SK-N-SH (cell line): ENCODE measurements around the gene CD200. TPM values are rescaled to one million over a fixed set of nuclear protein-coding genes. Genes with fewer than 3 reads are reported as not detected.

Experiments used
- CTCF ChIA-PET: fragments of 300-600, 350-600 bp; formaldehyde crosslinking; extraction: SDS; loops from one replicate; lab custom pipeline; 2021; lab: Yijun Ruan, JAX
- POLR2A ChIA-PET: fragments of 350-600 bp; sonication (Branson Sonifier 250); formaldehyde crosslinking; extraction: SDS; loops from one replicate; lab custom pipeline; 2020; ENCODE audit warnings: antibody characterized with exemption, inconsistent platforms; lab: Yijun Ruan, JAX
- DNase-seq: peaks from one replicate; pipeline ENCODE4 v3.0.0; 2012
- H2AFZ ChIP-seq: fragments of 200-600 bp; sonication (generic); 2 replicates; pipeline ENCODE4 v1.8.1; 2016; ENCODE audit warnings: antibody characterized with exemption, mild to moderate bottlenecking, low read depth
- H3F3A ChIP-seq: fragments of 200-600 bp; sonication (generic); replicated peaks from 2 replicates; pipeline ENCODE3; 2016; ENCODE audit warnings: antibody characterized with exemption, mild to moderate bottlenecking; ENCODE audit not compliant: insufficient read depth
- H3K27ac ChIP-seq, 2 experiments: fragments of 200-500 bp in 1 of 2; fragments of 200-600 bp in 1 of 2; sonication (Bioruptor generic) in 1 of 2; sonication (generic), shearing (Covaris generic) in 1 of 2; 2 replicates each; pipeline versions ENCODE4 v1.5.1 to v1.6.1; 2014 to 2016; ENCODE audit warnings: low read depth in 2 of 2, inconsistent platforms in 1 of 2, low read length in 1 of 2, mild to moderate bottlenecking in 1 of 2, mixed read lengths in 1 of 2
- H3K27me3 ChIP-seq: fragments of 200-600 bp; sonication (generic), shearing (Covaris generic); 2 replicates; pipeline ENCODE4 v1.6.1; 2016; ENCODE audit warnings: mixed run types; ENCODE audit not compliant: insufficient read depth
- H3K36me3 ChIP-seq, 2 experiments: fragments of 200-500 bp in 1 of 2; fragments of 200-600 bp in 1 of 2; sonication (Bioruptor generic) in 1 of 2; sonication (generic) in 1 of 2; replicated peaks in 1 of 2; 2 replicates each; pipeline versions ENCODE3 to v1.5.1; 2014 to 2016; ENCODE audit warnings: low read length in 1 of 2, mild to moderate bottlenecking in 1 of 2; ENCODE audit not compliant: insufficient read depth in 2 of 2, control insufficient read depth in 1 of 2
- H3K4me1 ChIP-seq, 2 experiments: fragments of 200-500 bp in 1 of 2; fragments of 200-600 bp in 1 of 2; sonication (Bioruptor generic) in 1 of 2; sonication (generic), shearing (Covaris generic) in 1 of 2; 2 replicates each; pipeline versions ENCODE4 v1.5.1 to v1.6.1; 2014 to 2016; ENCODE audit warnings: low read depth in 1 of 2, low read length in 1 of 2, mixed run types in 1 of 2; ENCODE audit not compliant: insufficient read depth in 2 of 2, control insufficient read depth in 1 of 2
- H3K4me2 ChIP-seq: fragments of 200-600 bp; sonication (generic), shearing (Covaris generic); 2 replicates; pipeline ENCODE4 v1.6.1; 2017; ENCODE audit warnings: mixed run types
- H3K4me3 ChIP-seq, 2 experiments: fragments of 200-500 bp in 1 of 2; fragments of 200-600 bp in 1 of 2; sonication (Bioruptor generic) in 1 of 2; sonication (generic), shearing (Covaris generic) in 1 of 2; 2 replicates each; pipeline versions ENCODE4 v1.5.1 to v1.8.1; 2014 to 2016; ENCODE audit warnings: low read depth in 2 of 2, inconsistent platforms in 1 of 2, low read length in 1 of 2, mild to moderate bottlenecking in 1 of 2, mixed read lengths in 1 of 2, moderate library complexity in 1 of 2
- H3K79me2 ChIP-seq: fragments of 200-600 bp; sonication (generic); 2 replicates; pipeline ENCODE4 v1.8.1; 2017; ENCODE audit warnings: mild to moderate bottlenecking; ENCODE audit not compliant: insufficient read depth
- H3K9ac ChIP-seq: fragments of 200-600 bp; sonication (generic); 2 replicates; pipeline ENCODE4 v1.6.1; 2017; ENCODE audit warnings: mixed run types
- H3K9me2 ChIP-seq: fragments of 200-600 bp; sonication (generic); 2 replicates; pipeline ENCODE4 v1.6.1; 2017; ENCODE audit warnings: mixed run types
- H3K9me3 ChIP-seq: fragments of 200-600 bp; sonication (generic); 2 replicates; pipeline ENCODE4 v1.6.1; 2017; ENCODE audit warnings: mixed run types, mild to moderate bottlenecking, moderate library complexity
- H4K20me1 ChIP-seq: fragments of 200-600 bp; sonication (generic); 2 replicates; pipeline ENCODE4 v1.6.1; 2017; ENCODE audit warnings: mild to moderate bottlenecking, mixed run types; ENCODE audit not compliant: insufficient read depth
- CHD2 ChIP-seq: fragments of 150-350 bp; IDR thresholded peaks from 2 replicates; pipeline ENCODE4 v1.6.1; 2018; ENCODE audit warnings: low read length; ENCODE audit not compliant: partially characterized antibody
- ELF1 ChIP-seq: IDR thresholded peaks from 2 replicates; pipeline ENCODE4 v1.4.0; 2012
- EP300 ChIP-seq, 2 experiments: IDR thresholded peaks; 2 replicates each; pipeline versions ENCODE4 v1.4.0 to v1.6.1; 2012; ENCODE audit warnings: borderline replicate concordance in 1 of 2, low read depth in 1 of 2, low read length in 1 of 2
- EZH2phosphoT487 ChIP-seq: fragments of 200-600 bp; sonication (generic); IDR thresholded peaks from 2 replicates; pipeline ENCODE4 v1.6.1; 2017; ENCODE audit warnings: low read depth, mixed run types, mild to moderate bottlenecking, antibody characterized with exemption, moderate library complexity, borderline replicate concordance
- FOSL2 ChIP-seq: IDR thresholded peaks from 2 replicates; pipeline ENCODE4 v1.4.0; 2012; ENCODE audit warnings: low read depth, mild to moderate bottlenecking, moderate library complexity, borderline replicate concordance
- MEF2A ChIP-seq: IDR thresholded peaks from 2 replicates; pipeline ENCODE4 v1.4.0; 2012; ENCODE audit warnings: low read depth, borderline replicate concordance
- MXI1 ChIP-seq: IDR thresholded peaks from 2 replicates; pipeline ENCODE4 v1.6.1; 2012; ENCODE audit warnings: mild to moderate bottlenecking, low read depth, low read length, improper control_type of control experiment
- NFIC ChIP-seq: IDR thresholded peaks from 2 replicates; pipeline ENCODE4 v1.4.0; 2012; ENCODE audit warnings: borderline replicate concordance
- RFX5 ChIP-seq: IDR thresholded peaks from 2 replicates; pipeline ENCODE4 v1.6.1; 2012; ENCODE audit warnings: mild to moderate bottlenecking, improper control_type of control experiment, low read length
- SMC3 ChIP-seq: IDR thresholded peaks from 2 replicates; pipeline ENCODE4 v1.6.1; 2012; ENCODE audit warnings: low read depth, low read length, improper control_type of control experiment
- TCF12 ChIP-seq: IDR thresholded peaks from 2 replicates; pipeline ENCODE4 v1.4.0; 2012
- WGBS: methylation state at CpG from one replicate; pipeline ENCODE4 v1.1.6; 2017; ENCODE audit warnings: low lambda C conversion rate; 5-methylcytosine and 5-hydroxymethylcytosine counted together
- polyA plus RNA-seq, 3 experiments: library from polyadenylated mRNA; depleted of rRNA; stranded (reverse); fragments of >200 nt; gene quantifications; 2 replicates each; pipeline ENCODE4 v1.2.3, GENCODE V29; 2012
- TF ChIP-seq, protein P1 (sequence below): fragments of 200-600 bp; sonication (generic); IDR thresholded peaks from 2 replicates; pipeline ENCODE4 v1.6.1; 2017; ENCODE audit warnings: antibody characterized with exemption, mild to moderate bottlenecking, moderate library complexity
- TF ChIP-seq, protein P2 (sequence below): fragments of 150-350 bp; IDR thresholded peaks from 2 replicates; pipeline ENCODE4 v1.6.1; 2017; ENCODE audit warnings: antibody characterized with exemption, low read length, low read depth, borderline replicate concordance
- TF ChIP-seq, protein P3 (sequence below): IDR thresholded peaks from 2 replicates; pipeline ENCODE4; 2012

Gene CD200
- polyA plus RNA-seq, 1 of the 3 experiments (the other 2 are of a cell fraction): 1.1 TPM

DNA sequence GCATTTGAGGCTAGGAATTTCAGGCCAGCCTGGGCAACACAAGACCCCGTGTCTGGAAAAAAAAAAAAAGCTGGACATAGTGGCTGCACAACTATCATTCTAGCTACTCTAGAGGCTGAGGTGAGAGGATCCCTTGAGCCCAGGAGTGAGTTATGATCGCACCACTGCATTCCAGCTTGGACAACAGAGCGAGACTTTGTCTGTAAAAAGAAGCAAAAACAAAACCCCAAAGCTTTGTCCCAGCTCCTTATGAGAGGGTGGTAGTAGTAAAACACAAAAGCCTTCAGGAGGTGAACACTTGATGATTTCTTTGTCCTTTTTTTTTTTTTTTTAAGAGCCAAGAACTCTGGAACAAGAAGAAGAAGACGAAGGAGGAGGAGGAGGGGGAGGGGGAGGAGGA lies 1.1 kb upstream of the CD200 start (continued):
- no peak for TF ChIP-seq NFIC
- TF ChIP-seq, protein P1, sequence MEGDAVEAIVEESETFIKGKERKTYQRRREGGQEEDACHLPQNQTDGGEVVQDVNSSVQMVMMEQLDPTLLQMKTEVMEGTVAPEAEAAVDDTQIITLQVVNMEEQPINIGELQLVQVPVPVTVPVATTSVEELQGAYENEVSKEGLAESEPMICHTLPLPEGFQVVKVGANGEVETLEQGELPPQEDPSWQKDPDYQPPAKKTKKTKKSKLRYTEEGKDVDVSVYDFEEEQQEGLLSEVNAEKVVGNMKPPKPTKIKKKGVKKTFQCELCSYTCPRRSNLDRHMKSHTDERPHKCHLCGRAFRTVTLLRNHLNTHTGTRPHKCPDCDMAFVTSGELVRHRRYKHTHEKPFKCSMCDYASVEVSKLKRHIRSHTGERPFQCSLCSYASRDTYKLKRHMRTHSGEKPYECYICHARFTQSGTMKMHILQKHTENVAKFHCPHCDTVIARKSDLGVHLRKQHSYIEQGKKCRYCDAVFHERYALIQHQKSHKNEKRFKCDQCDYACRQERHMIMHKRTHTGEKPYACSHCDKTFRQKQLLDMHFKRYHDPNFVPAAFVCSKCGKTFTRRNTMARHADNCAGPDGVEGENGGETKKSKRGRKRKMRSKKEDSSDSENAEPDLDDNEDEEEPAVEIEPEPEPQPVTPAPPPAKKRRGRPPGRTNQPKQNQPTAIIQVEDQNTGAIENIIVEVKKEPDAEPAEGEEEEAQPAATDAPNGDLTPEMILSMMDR: no peak

DNA sequence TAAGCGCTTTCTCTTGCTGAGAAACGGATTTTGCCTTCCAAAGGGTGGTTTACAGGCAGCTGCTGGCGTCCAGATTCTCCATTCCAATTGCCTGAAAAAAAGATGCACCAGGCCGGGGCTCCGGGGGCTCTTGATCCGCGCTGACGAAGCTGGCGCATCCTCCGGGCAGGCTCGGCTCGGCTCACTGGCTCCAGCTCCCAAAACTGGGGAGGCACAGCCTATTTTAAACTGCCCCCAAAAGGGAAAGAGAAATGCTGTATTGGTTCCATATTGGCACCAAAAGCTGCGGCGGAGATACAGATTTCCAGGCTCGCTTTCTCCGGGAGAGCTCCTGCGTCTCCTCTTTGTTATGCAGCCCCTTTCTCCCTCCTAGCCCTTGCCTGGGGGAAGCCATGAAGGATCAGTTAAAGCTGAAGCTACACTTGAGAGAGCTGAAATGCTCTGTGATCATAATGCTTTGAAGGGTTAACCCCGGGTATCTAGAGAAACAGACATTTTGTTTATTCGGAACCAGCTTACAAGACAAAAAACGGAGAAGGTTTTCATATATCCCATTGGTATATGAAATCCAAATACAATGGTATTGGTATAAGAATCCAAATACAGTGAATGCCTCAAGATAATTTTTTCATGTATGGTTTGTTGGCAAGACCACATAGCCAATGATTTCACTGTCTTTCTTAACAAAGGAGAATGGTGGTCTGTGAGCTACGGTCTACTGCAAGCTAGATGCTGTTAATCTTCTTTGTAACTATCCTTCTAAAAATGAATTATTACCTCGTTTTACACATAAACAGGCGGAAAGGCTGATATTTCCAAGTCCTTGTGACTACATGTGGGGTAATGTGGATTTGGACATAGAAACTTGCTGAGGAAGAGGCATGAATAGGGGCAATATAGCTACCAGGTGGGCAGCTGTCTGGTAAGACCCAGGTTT lies 693 bp downstream of the CD200 start:
- peak overlapping the region; percentile 87 for H2AFZ ChIP-seq
- H3F3A ChIP-seq: no peaks in the 10 kb centered on the region
- WGBS: 20% methylated on average over 12 of the region's 23 CpGs
- peak overlapping the region; percentile 91 for H3K4me2 ChIP-seq
- H3K4me3 ChIP-seq: peak overlapping the region; percentile 57 to 74
- H3K27me3 ChIP-seq: no peaks in the 10 kb centered on the region; the same call in 1 of the 2 replicates
- H3K36me3 ChIP-seq: no peaks in the 10 kb centered on the region
- peak overlapping the region; percentile 35; the same call in 1 of the 2 replicates for H3K9ac ChIP-seq
- no peaks in the 10 kb centered on the region for H3K9me3 ChIP-seq
- H3K27ac ChIP-seq: peak overlapping the region; percentile 27 to 92; a peak in 3 of 4 replicates
- no peaks in the 10 kb centered on the region for H3K79me2 ChIP-seq
- DNase-seq: peak; percentile 55
- no peaks in the 10 kb centered on the region for H4K20me1 ChIP-seq
- ChIA-PET POLR2A (interaction anchor here (0.6 to 2.5 kb wide), 16 partner anchors 11 to 657 kb away, joined by 3 to 20 read pairs (median 4); partner anchors contain the start of genes ATG3, GTPBP8, SLC35A5 and SLC9C1), CTCF (interaction anchor here (0.6 to 3.5 kb wide), 18 partner anchors 11 to 264 kb away, joined by 3 to 32 read pairs (median 4); partner anchors contain the start of genes ATG3, SLC35A5 and SLC9C1)
- TF ChIP-seq, protein P2, sequence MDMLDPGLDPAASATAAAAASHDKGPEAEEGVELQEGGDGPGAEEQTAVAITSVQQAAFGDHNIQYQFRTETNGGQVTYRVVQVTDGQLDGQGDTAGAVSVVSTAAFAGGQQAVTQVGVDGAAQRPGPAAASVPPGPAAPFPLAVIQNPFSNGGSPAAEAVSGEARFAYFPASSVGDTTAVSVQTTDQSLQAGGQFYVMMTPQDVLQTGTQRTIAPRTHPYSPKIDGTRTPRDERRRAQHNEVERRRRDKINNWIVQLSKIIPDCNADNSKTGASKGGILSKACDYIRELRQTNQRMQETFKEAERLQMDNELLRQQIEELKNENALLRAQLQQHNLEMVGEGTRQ: no peak
- TF ChIP-seq TCF12 (no peak), MEF2A (no peak), ELF1 (no peak), EZH2phosphoT487 (no peak), MXI1 (no peak), EP300 (IDR thresholded peaks at IDR 0.05; ENCODE audit: borderline replicate concordance in 1 of 2, low read depth in 1 of 2, low read length in 1 of 2) (no peak), CHD2 (no peak), FOSL2 (no peak), RFX5 (no peak), SMC3 (no peak)
- TF ChIP-seq, protein P3, sequence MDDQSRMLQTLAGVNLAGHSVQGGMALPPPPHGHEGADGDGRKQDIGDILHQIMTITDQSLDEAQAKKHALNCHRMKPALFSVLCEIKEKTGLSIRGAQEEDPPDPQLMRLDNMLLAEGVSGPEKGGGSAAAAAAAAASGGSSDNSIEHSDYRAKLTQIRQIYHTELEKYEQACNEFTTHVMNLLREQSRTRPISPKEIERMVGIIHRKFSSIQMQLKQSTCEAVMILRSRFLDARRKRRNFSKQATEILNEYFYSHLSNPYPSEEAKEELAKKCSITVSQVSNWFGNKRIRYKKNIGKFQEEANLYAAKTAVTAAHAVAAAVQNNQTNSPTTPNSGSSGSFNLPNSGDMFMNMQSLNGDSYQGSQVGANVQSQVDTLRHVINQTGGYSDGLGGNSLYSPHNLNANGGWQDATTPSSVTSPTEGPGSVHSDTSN: no peak
- H3K4me1 ChIP-seq: peaks cover 0 to 2% of the 10 kb centered on the region in 2 experiments; a peak in 2 of 4 replicates
- no peaks in the 10 kb centered on the region for H3K9me2 ChIP-seq
